SU-DHL-6 (cell line): ENCODE data around the gene HDGFL3.
"Not testable (repeated sequence)": the region's sequence is repeated elsewhere in the genome, so short reads cannot be mapped to it uniquely, and the experiment has no call there.

Source experiments
- H2AFZ ChIP-seq: fragments of 200-600 bp; sonication (generic); 2 replicates; pipeline ENCODE4 v1.6.1; 2014; ENCODE audit warnings: low read depth, mild to moderate bottlenecking, moderate library complexity, mixed read lengths, antibody characterized with exemption, low read length; ENCODE audit not compliant: severe bottlenecking
- H3F3A ChIP-seq: fragments of 200-600 bp; shearing (Covaris generic); 2 replicates; pipeline ENCODE4 v1.6.0; 2016; ENCODE audit warnings: antibody characterized with exemption, mild to moderate bottlenecking; ENCODE audit not compliant: insufficient read depth
- H3K27ac ChIP-seq: fragments of 200-600 bp; sonication (generic); 2 replicates; pipeline ENCODE4 v1.5.1; 2016; ENCODE audit warnings: low read depth, mild to moderate bottlenecking, low read length, moderate library complexity, mixed read lengths
- H3K27me3 ChIP-seq: fragments of 200-600 bp; sonication (generic), shearing (Covaris generic); 2 replicates; pipeline ENCODE4 v1.6.0; 2014; ENCODE audit warnings: mild to moderate bottlenecking, low read length
- H3K36me3 ChIP-seq: fragments of 200-600 bp; sonication (generic); 2 replicates; pipeline ENCODE4 v1.6.1; 2014; ENCODE audit warnings: mild to moderate bottlenecking, low read length, mixed read lengths
- H3K4me2 ChIP-seq: fragments of 300-600, 200-600 bp; shearing (Covaris generic), sonication (generic); 2 replicates; pipeline ENCODE4 v1.6.0; 2014; ENCODE audit warnings: low read length, low read depth, mild to moderate bottlenecking; ENCODE audit not compliant: poor library complexity, severe bottlenecking
- H3K4me3 ChIP-seq: fragments of 200-600 bp; sonication (generic); 2 replicates; pipeline ENCODE4 v1.5.1; 2014; ENCODE audit warnings: antibody characterized with exemption, low read length, mild to moderate bottlenecking, mixed read lengths; ENCODE audit not compliant: insufficient read depth, poor library complexity, severe bottlenecking
- H3K79me2 ChIP-seq: fragments of 200-600 bp; sonication (generic); 2 replicates; pipeline ENCODE4 v1.6.1; 2014; ENCODE audit warnings: mild to moderate bottlenecking, low read length, moderate library complexity; ENCODE audit not compliant: insufficient read depth
- H3K9ac ChIP-seq: fragments of 200-600 bp; sonication (generic); 2 replicates; pipeline ENCODE4 v1.7.0; 2014; ENCODE audit warnings: mild to moderate bottlenecking, low read length
- H3K9me2 ChIP-seq: fragments of 200-600 bp; sonication (generic); replicated peaks from 2 replicates; pipeline ENCODE4 v1.6.1; 2014; ENCODE audit warnings: low read length; ENCODE audit not compliant: insufficient read depth
- H3K9me3 ChIP-seq: fragments of 200-600 bp; sonication (generic); 2 replicates; pipeline ENCODE4 v1.6.1; 2014; ENCODE audit warnings: low read length, mixed read lengths; ENCODE audit not compliant: insufficient read depth
- H4K20me1 ChIP-seq: fragments of 200-600 bp; sonication (generic); 2 replicates; pipeline ENCODE4 v1.6.1; 2014; ENCODE audit warnings: low read depth, mild to moderate bottlenecking, antibody characterized with exemption, low read length, moderate library complexity, mixed read lengths
- EZH2phosphoT487 ChIP-seq: fragments of 200-600 bp; sonication (generic), shearing (Covaris generic); conservative IDR thresholded peaks from 2 replicates; pipeline ENCODE4 v1.6.1; 2018; ENCODE audit warnings: mild to moderate bottlenecking, antibody characterized with exemption, low read length, moderate library complexity, mixed read lengths
- TF ChIP-seq, protein P1 (sequence below): fragments of 200-600 bp; sonication (generic); IDR thresholded peaks from one replicate; pipeline ENCODE4 v1.5.1; 2017; ENCODE audit warnings: antibody characterized with exemption, mild to moderate bottlenecking, low read length, moderate library complexity; ENCODE audit not compliant: insufficient read depth, poor library complexity, severe bottlenecking

HDGFL3 gene

DNA sequence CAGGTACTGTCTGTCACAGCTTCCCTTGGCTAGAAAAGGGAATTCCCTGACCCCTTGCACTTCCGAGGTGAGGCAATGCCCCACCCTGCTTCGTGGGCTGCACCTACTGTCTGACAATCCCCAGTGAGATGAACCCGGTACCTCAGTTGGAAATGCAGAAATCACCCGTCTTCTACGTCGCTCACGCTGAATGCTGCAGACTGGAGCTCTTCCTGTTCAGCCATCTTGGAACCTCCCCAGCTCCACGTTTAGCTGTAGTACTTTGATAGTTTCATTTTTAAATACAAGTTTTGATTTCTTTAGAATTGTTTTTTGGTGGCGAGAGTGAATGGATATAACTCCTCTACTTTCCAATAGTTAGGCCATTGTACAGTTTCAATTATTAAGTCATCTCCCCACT lies 17.8 kb upstream of the HDGFL3 start:
- Histone ChIP-seq H3K4me3 (no peak overlapping the region), H3F3A (no peaks in the 10 kb centered on the region), H3K27ac (no peak overlapping the region), H3K9me2 (no peaks in the 10 kb centered on the region), H3K4me2 (no peak overlapping the region), H3K9ac (no peak overlapping the region), H2AFZ (no peak overlapping the region), H3K27me3 (no peaks in the 10 kb centered on the region), H3K9me3 (no peaks in the 10 kb centered on the region), H3K79me2 (no peaks in the 10 kb centered on the region), H3K36me3 (no peaks in the 10 kb centered on the region), H4K20me1 (0 out of 2 replicates have a peak, but pooled peaks cover 3% of the 10 kb centered on the region)
- no peak for TF ChIP-seq EZH2phosphoT487
- TF ChIP-seq, protein P1, sequence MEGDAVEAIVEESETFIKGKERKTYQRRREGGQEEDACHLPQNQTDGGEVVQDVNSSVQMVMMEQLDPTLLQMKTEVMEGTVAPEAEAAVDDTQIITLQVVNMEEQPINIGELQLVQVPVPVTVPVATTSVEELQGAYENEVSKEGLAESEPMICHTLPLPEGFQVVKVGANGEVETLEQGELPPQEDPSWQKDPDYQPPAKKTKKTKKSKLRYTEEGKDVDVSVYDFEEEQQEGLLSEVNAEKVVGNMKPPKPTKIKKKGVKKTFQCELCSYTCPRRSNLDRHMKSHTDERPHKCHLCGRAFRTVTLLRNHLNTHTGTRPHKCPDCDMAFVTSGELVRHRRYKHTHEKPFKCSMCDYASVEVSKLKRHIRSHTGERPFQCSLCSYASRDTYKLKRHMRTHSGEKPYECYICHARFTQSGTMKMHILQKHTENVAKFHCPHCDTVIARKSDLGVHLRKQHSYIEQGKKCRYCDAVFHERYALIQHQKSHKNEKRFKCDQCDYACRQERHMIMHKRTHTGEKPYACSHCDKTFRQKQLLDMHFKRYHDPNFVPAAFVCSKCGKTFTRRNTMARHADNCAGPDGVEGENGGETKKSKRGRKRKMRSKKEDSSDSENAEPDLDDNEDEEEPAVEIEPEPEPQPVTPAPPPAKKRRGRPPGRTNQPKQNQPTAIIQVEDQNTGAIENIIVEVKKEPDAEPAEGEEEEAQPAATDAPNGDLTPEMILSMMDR: no peak

GRCh38 chr15:83221781-83222180 lies 14.2 kb upstream of the HDGFL3 start:
- H3K79me2 ChIP-seq, H3K4me3 ChIP-seq, H3K4me2 ChIP-seq, H3K36me3 ChIP-seq, H2AFZ ChIP-seq, H3K27ac ChIP-seq, H3K9ac ChIP-seq, H4K20me1 ChIP-seq, H3K9me3 ChIP-seq, H3K27me3 ChIP-seq, H3F3A ChIP-seq, H3K9me2 ChIP-seq: not testable (repeated sequence)

- no peak for TF ChIP-seq EZH2phosphoT487
- TF ChIP-seq, protein P1: no peak
Measured at GRCh38 chr15:83219026-83219425, 11.4 kb upstream of the HDGFL3 start.

GRCh38 chr15:83215306-83215705 lies 7.7 kb upstream of the HDGFL3 start:
- H3K9me3 ChIP-seq: no peaks in the 10 kb centered on the region
- H3F3A ChIP-seq: no peaks in the 10 kb centered on the region
- H3K27ac ChIP-seq: no peak overlapping the region
- no peaks in the 10 kb centered on the region for H3K36me3 ChIP-seq
- no peaks in the 10 kb centered on the region for H4K20me1 ChIP-seq
- no peak for TF ChIP-seq EZH2phosphoT487
- TF ChIP-seq, protein P1: no peak
- no peaks in the 10 kb centered on the region for H3K27me3 ChIP-seq
- no peak overlapping the region for H3K4me3 ChIP-seq
- H3K4me2 ChIP-seq: no peak overlapping the region
- H3K79me2 ChIP-seq: no peaks in the 10 kb centered on the region
- no peak overlapping the region for H3K9ac ChIP-seq
- no peaks in the 10 kb centered on the region for H3K9me2 ChIP-seq
- no peak overlapping the region for H2AFZ ChIP-seq

More at GRCh38 chr15:83219026-83219425, 11.4 kb upstream of the HDGFL3 start:
- H3K4me3 ChIP-seq: no peak overlapping the region
- H3K9me3 ChIP-seq: no peaks in the 10 kb centered on the region
- H2AFZ ChIP-seq: no peak overlapping the region
- no peak overlapping the region for H3K9ac ChIP-seq
- H3K27me3 ChIP-seq: no peaks in the 10 kb centered on the region
- H3K4me2 ChIP-seq: no peak overlapping the region
- no peaks in the 10 kb centered on the region for H3K79me2 ChIP-seq
- 0 out of 2 replicates have a peak, but pooled peaks cover 3% of the 10 kb centered on the region for H4K20me1 ChIP-seq
- H3K36me3 ChIP-seq: no peaks in the 10 kb centered on the region
- no peak overlapping the region for H3K27ac ChIP-seq
- H3K9me2 ChIP-seq: no peaks in the 10 kb centered on the region
- H3F3A ChIP-seq: no peaks in the 10 kb centered on the region
